Progenitor cell of endocrine pancreas (in vitro differentiated cells): ENCODE data around the gene PAX8. TPM values are rescaled to one million over a fixed set of nuclear protein-coding genes. Genes with fewer than 3 reads are reported as not detected.

ENCODE experiments used
- DNase-seq: peaks from one replicate; pipeline ENCODE4 v3.0.0; 2021; ENCODE audit warnings: low spot score; ENCODE audit not compliant: unreplicated experiment
- H3K27ac Mint-ChIP-seq: 2 replicates; pipeline ENCODE4 v1.8.0; 2021; ENCODE audit warnings: mild to moderate bottlenecking, moderate library complexity, mixed read lengths
- H3K27me3 Mint-ChIP-seq: 2 replicates; pipeline ENCODE4 v1.8.0; 2021; ENCODE audit warnings: mixed read lengths
- H3K36me3 Mint-ChIP-seq: 2 replicates; pipeline ENCODE4 v1.8.0; 2022; ENCODE audit warnings: mixed read lengths; ENCODE audit not compliant: insufficient read depth
- H3K4me1 Mint-ChIP-seq: 2 replicates; pipeline ENCODE4 v1.8.0; 2021; ENCODE audit warnings: low read depth, mixed read lengths
- H3K4me3 Mint-ChIP-seq: 2 replicates; pipeline ENCODE4 v1.8.0; 2021; ENCODE audit warnings: low read depth, mild to moderate bottlenecking, moderate library complexity, mixed read lengths
- H3K9me3 Mint-ChIP-seq: 2 replicates; pipeline ENCODE4 v1.8.0; 2021; ENCODE audit warnings: low read depth, mixed read lengths
- CTCF ChIP-seq: fragments of 200-600 bp; sonication (generic); IDR thresholded peaks from one replicate; pipeline ENCODE4 v1.5.0; 2021; ENCODE audit warnings: antibody characterized with exemption, mild to moderate bottlenecking; ENCODE audit not compliant: unreplicated experiment
- total RNA-seq: library from RNA; stranded (reverse); gene quantifications from 2 replicates; pipeline ENCODE4 v1.2.1, GENCODE V29; 2021

Gene PAX8
- total RNA-seq, 1 donor from 2014 or later, result 3.9 TPM

- TF ChIP-seq CTCF, result no peak
- no peaks in the 10 kb centered on the region for H3K36me3 Mint-ChIP-seq
- H3K9me3 Mint-ChIP-seq, result no peaks in the 10 kb centered on the region
- H3K4me3 Mint-ChIP-seq, result no peak overlapping the region
- peaks cover 17% of the 10 kb centered on the region for H3K4me1 Mint-ChIP-seq
- no peak for DNase-seq
- H3K27me3 Mint-ChIP-seq, result no peaks in the 10 kb centered on the region
- H3K27ac Mint-ChIP-seq, result no peak overlapping the region
These were observed 101.9 kb downstream of the PAX8 start for GRCh38 chr2:113176696-113177355.

- peaks cover 2% of the 10 kb centered on the region for H3K36me3 Mint-ChIP-seq
- H3K9me3 Mint-ChIP-seq, result no peaks in the 10 kb centered on the region
- DNase-seq, result no peak
- H3K27ac Mint-ChIP-seq, result no peak overlapping the region
- H3K4me3 Mint-ChIP-seq, result no peak overlapping the region
- TF ChIP-seq CTCF, result no peak
- H3K4me1 Mint-ChIP-seq, result peaks cover 17% of the 10 kb centered on the region
- H3K27me3 Mint-ChIP-seq, result no peaks in the 10 kb centered on the region
These were observed 102.7 kb downstream of the PAX8 start for GRCh38 chr2:113175736-113176695.

GRCh38 chr2:113175042-113175628 is 103.6 kb downstream of the PAX8 start:
- H3K4me1 Mint-ChIP-seq, result peaks cover 11% of the 10 kb centered on the region
- H3K9me3 Mint-ChIP-seq, result no peaks in the 10 kb centered on the region
- no peak for TF ChIP-seq CTCF
- H3K27me3 Mint-ChIP-seq, result no peaks in the 10 kb centered on the region
- no peak overlapping the region for H3K4me3 Mint-ChIP-seq
- DNase-seq, result no peak
- H3K27ac Mint-ChIP-seq, result peak overlapping the region; percentile 29
- H3K36me3 Mint-ChIP-seq, result peaks cover 2% of the 10 kb centered on the region

- Mint-ChIP-seq H3K36me3 (peaks cover 4% of the 10 kb centered on the region), H3K9me3 (no peaks in the 10 kb centered on the region), H3K27me3 (no peaks in the 10 kb centered on the region), H3K27ac (no peak overlapping the region), H3K4me3 (no peak overlapping the region), H3K4me1 (peaks cover 11% of the 10 kb centered on the region)
- TF ChIP-seq CTCF, result no peak
- DNase-seq, result no peak
These were observed 104.4 kb downstream of the PAX8 start for GRCh38 chr2:113174376-113174750.
